HFFc6 (cell line): Measurements from ENCODE around the gene PDZRN3. TPM values are rescaled to one million over a fixed set of nuclear protein-coding genes. Genes with fewer than 3 reads are reported as not detected.

Experiments
- DNase-seq: peaks from one replicate; pipeline ENCODE4 v3.0.0-alpha.2; 2018
- H3K27ac Mint-ChIP-seq: 2 replicates; pipeline ENCODE4 v1.8.0; 2020; ENCODE audit warnings: mild to moderate bottlenecking, mixed read lengths
- H3K27me3 Mint-ChIP-seq: 2 replicates; pipeline ENCODE4 v1.8.0; 2021; ENCODE audit warnings: mild to moderate bottlenecking, moderate library complexity, mixed read lengths; ENCODE audit not compliant: insufficient read depth
- H3K36me3 Mint-ChIP-seq: 2 replicates; pipeline ENCODE4 v1.8.0; 2021; ENCODE audit warnings: low read depth, mixed read lengths
- H3K4me1 Mint-ChIP-seq: 2 replicates; pipeline ENCODE4 v1.8.0; 2020; ENCODE audit warnings: low read depth, mixed read lengths
- H3K4me3 Mint-ChIP-seq: 2 replicates; pipeline ENCODE4 v1.8.0; 2020; ENCODE audit warnings: mild to moderate bottlenecking, moderate library complexity, mixed read lengths
- H3K9me3 Mint-ChIP-seq: 2 replicates; pipeline ENCODE4 v1.8.0; 2020; ENCODE audit warnings: mild to moderate bottlenecking, mixed read lengths
- total RNA-seq, 6 experiments: library from RNA; stranded (reverse); fragmentation: NEBNext Ultra II Directional; extraction: Animal tissue kit (Norgen Biotek cat#: 25700); gene quantifications; 2 replicates in 1 of 6; 3 replicates in 5 of 6; pipeline ENCODE4 v1.2.3, GENCODE V29; 2021
- TF ChIP-seq, protein P1 (sequence below): fragments of 200-600 bp; sonication (generic); IDR thresholded peaks from 2 replicates; pipeline ENCODE4 v1.5.0; 2021; ENCODE audit warnings: antibody characterized with exemption, mild to moderate bottlenecking

Gene PDZRN3
- total RNA-seq, 6 experiments from 2014 or later = 15.1 to 18.5 (median 16.7) TPM

GRCh38 chr3:73616056-73616455 is 8.7 kb downstream of the PDZRN3 start:
- no peak overlapping the region for H3K27ac Mint-ChIP-seq
- H3K4me3 Mint-ChIP-seq = no peak overlapping the region
- H3K36me3 Mint-ChIP-seq = peaks cover 15% of the 10 kb centered on the region
- H3K9me3 Mint-ChIP-seq = no peaks in the 10 kb centered on the region
- peaks cover 61% of the 10 kb centered on the region for H3K4me1 Mint-ChIP-seq
- DNase-seq = no peak
- TF ChIP-seq, protein P1, sequence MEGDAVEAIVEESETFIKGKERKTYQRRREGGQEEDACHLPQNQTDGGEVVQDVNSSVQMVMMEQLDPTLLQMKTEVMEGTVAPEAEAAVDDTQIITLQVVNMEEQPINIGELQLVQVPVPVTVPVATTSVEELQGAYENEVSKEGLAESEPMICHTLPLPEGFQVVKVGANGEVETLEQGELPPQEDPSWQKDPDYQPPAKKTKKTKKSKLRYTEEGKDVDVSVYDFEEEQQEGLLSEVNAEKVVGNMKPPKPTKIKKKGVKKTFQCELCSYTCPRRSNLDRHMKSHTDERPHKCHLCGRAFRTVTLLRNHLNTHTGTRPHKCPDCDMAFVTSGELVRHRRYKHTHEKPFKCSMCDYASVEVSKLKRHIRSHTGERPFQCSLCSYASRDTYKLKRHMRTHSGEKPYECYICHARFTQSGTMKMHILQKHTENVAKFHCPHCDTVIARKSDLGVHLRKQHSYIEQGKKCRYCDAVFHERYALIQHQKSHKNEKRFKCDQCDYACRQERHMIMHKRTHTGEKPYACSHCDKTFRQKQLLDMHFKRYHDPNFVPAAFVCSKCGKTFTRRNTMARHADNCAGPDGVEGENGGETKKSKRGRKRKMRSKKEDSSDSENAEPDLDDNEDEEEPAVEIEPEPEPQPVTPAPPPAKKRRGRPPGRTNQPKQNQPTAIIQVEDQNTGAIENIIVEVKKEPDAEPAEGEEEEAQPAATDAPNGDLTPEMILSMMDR = no peak
- no peaks in the 10 kb centered on the region for H3K27me3 Mint-ChIP-seq

GRCh38 chr3:73614419-73614818 is 10.3 kb downstream of the PDZRN3 start:
- TF ChIP-seq, protein P1 = no peak

GRCh38 chr3:73611176-73611575 is 13.6 kb downstream of the PDZRN3 start:
- no peaks in the 10 kb centered on the region for H3K9me3 Mint-ChIP-seq
- H3K27ac Mint-ChIP-seq = no peak overlapping the region; the same call in 1 of the 2 replicates
- H3K4me1 Mint-ChIP-seq = peaks cover 66% of the 10 kb centered on the region
- DNase-seq = peak; percentile 8
- H3K36me3 Mint-ChIP-seq = peaks cover 21% of the 10 kb centered on the region
- H3K27me3 Mint-ChIP-seq = no peaks in the 10 kb centered on the region
- TF ChIP-seq, protein P1 = no peak
- H3K4me3 Mint-ChIP-seq = no peak overlapping the region

More at GRCh38 chr3:73614419-73614818, 10.3 kb downstream of the PDZRN3 start:
- peak; percentile 62 for DNase-seq
- no peaks in the 10 kb centered on the region for H3K9me3 Mint-ChIP-seq
- H3K27me3 Mint-ChIP-seq = no peaks in the 10 kb centered on the region
- H3K36me3 Mint-ChIP-seq = peaks cover 7% of the 10 kb centered on the region; the same call in 1 of the 2 replicates
- H3K27ac Mint-ChIP-seq = 0 out of 2 replicates have a peak overlapping the region, but pooled peaks have one; percentile 4
- peaks cover 65% of the 10 kb centered on the region for H3K4me1 Mint-ChIP-seq
- H3K4me3 Mint-ChIP-seq = no peak overlapping the region

DNA sequence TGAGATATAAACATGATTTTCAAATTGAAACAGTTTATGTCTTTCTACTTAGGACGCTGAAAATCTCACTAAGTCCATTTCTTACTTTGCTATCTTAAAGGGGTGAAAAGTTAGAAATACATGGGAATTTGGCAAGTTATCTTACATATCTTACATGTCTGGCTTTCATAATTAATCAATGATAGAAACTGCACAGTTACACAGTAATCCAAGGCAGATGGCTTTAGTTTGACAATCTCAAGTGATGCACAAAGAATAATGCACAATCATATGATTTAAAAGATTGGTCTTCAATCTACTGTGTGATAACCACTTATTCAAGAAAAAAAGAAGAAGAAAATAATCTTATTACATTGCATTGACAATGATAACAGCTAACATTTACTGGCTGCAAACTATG is 14.2 kb downstream of the PDZRN3 start:
- Mint-ChIP-seq H3K36me3 (peaks cover 17% of the 10 kb centered on the region), H3K27me3 (no peaks in the 10 kb centered on the region), H3K4me3 (no peak overlapping the region), H3K4me1 (peaks cover 69% of the 10 kb centered on the region), H3K9me3 (no peaks in the 10 kb centered on the region), H3K27ac (no peak overlapping the region)
- TF ChIP-seq, protein P1 = no peak
- no peak for DNase-seq

DNA sequence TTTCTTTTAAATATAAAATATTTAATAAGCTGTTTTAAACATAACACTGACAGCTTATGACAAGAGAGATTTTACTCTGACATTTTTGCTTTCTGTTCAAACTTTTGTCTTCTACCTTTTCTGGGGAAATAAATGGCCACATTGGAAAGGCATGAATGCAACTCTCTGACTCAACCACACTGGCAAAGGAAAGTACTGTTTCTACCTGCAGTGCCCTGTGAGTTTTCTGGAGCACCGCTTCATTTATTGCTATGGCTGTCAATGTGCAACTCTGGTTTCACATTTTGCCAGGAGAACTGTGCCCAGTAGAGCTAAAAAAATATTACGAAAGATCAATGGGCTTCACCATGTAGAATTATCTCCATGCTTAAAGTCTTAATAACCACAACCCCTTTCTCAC is 15.1 kb downstream of the PDZRN3 start:
- Mint-ChIP-seq H3K36me3 (peaks cover 17% of the 10 kb centered on the region), H3K27me3 (no peaks in the 10 kb centered on the region), H3K9me3 (no peaks in the 10 kb centered on the region), H3K4me1 (peaks cover 68% of the 10 kb centered on the region), H3K27ac (no peak overlapping the region), H3K4me3 (no peak overlapping the region)
- TF ChIP-seq, protein P1 = no peak
- no peak for DNase-seq

GRCh38 chr3:73609315-73609641 is 15.5 kb downstream of the PDZRN3 start:
- Mint-ChIP-seq H3K27me3 (no peaks in the 10 kb centered on the region), H3K36me3 (peaks cover 17% of the 10 kb centered on the region), H3K4me3 (no peak overlapping the region), H3K4me1 (peaks cover 65% of the 10 kb centered on the region), H3K27ac (no peak overlapping the region), H3K9me3 (no peaks in the 10 kb centered on the region)
- TF ChIP-seq, protein P1 = no peak
- DNase-seq = no peak
